Measurements from ENCODE around the gene PRKACB.
A peak's percentile ranks its signal among the peaks of the same experiment; 100 is the strongest.

The PRKACB gene

GRCh38 chr1:84121360-84121759 lies 22.7 kb upstream of the PRKACB start:
- Histone ChIP-seq H3K4ac (ENCODE audit: low read depth, low read length) (no peak overlapping the region), H3K18ac (ENCODE audit: low read length) (no peak overlapping the region), H3K27ac (ENCODE audit: low read depth, low read length) (no peak overlapping the region), H4K8ac (ENCODE audit: low read depth, low read length) (no peak overlapping the region), H3K23ac (ENCODE audit: low read length) (no peak overlapping the region), H3K27me3 (ENCODE audit: insufficient read depth, low read length, poor library complexity) (no peaks in the 10 kb centered on the region), H2AK5ac (ENCODE audit: low read length) (no peak overlapping the region), H2BK5ac (ENCODE audit: low read length) (no peak overlapping the region), H4K5ac (ENCODE audit: low read length) (no peak overlapping the region), H3K36me3 (ENCODE audit: control insufficient read depth, insufficient read depth, low read length) (no peaks in the 10 kb centered on the region), H2BK15ac (replicated peaks; ENCODE audit: low read depth) (no peak overlapping the region), H3K56ac (ENCODE audit: low read length) (no peak overlapping the region), H3K4me3 (ENCODE audit: low read length) (no peak overlapping the region), H3K4me2 (ENCODE audit: low read length) (no peak overlapping the region), H2BK120ac (ENCODE audit: low read depth, low read length) (no peak overlapping the region), H3K9ac (ENCODE audit: low read length) (no peak overlapping the region), H3K79me2 (ENCODE audit: control insufficient read depth, insufficient read depth, low read length) (no peaks in the 10 kb centered on the region), H3K4me1 (ENCODE audit: control insufficient read depth, low read depth, low read length) (no peaks in the 10 kb centered on the region), H3K79me1 (ENCODE audit: low read length) (no peaks in the 10 kb centered on the region)
- DNase-seq, result no peak
- WGBS (ENCODE audit: extremely low coverage, insufficient coverage, low lambda C conversion rate), result no CpG with 5 or more reads among the region's 1 CpG

DNA sequence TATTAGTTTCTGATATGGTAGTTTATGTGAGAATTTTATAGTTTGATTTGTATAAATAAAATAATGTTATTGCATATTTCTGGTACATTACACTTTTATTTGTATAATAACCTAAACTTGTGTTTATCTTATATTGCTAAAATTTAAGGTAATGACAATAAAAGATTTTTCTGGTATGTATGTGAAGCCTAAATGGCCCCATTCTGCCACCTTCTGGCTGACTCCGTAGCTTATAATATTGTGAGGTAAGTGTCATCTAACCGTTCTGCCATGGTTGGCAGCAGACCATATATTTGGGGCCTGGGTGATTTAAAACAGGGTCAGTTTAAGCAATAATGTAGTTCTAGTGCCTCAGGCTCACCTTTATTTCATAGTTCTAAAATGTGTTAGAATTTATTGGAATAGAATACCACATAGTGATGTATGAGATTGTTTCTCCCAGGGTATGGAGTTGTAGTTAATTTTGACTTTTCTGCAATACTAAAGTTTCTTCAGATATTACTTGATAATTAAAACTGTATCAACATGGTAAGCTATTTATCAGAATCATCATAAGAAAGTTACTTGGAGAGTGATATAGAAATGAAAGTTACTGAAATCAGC lies 21.2 kb upstream of the PRKACB start:
- Histone ChIP-seq H3K18ac (ENCODE audit: low read length) (no peak overlapping the region), H3K4ac (ENCODE audit: low read depth, low read length) (no peak overlapping the region)
- WGBS (ENCODE audit: extremely low coverage, insufficient coverage, low lambda C conversion rate), result no CpG with 5 or more reads among the region's 2 CpGs

GRCh38 chr1:84133479-84133878 lies 10.6 kb upstream of the PRKACB start:
- Histone ChIP-seq H3K79me1 (ENCODE audit: low read length) (no peaks in the 10 kb centered on the region), H3K18ac (ENCODE audit: low read length) (no peak overlapping the region), H3K9ac (ENCODE audit: low read length) (no peak overlapping the region), H3K4me2 (ENCODE audit: low read length) (no peak overlapping the region), H3K36me3 (ENCODE audit: control insufficient read depth, insufficient read depth, low read length) (no peaks in the 10 kb centered on the region), H4K8ac (ENCODE audit: low read depth, low read length) (no peak overlapping the region), H2BK15ac (replicated peaks; ENCODE audit: low read depth) (no peak overlapping the region), H3K23ac (ENCODE audit: low read length) (no peak overlapping the region), H3K27ac (ENCODE audit: low read depth, low read length) (no peak overlapping the region), H2AK5ac (ENCODE audit: low read length) (no peak overlapping the region), H3K4me3 (ENCODE audit: low read length) (no peak overlapping the region), H2BK120ac (ENCODE audit: low read depth, low read length) (no peak overlapping the region), H3K4ac (ENCODE audit: low read depth, low read length) (no peak overlapping the region), H3K56ac (ENCODE audit: low read length) (no peak overlapping the region), H4K5ac (ENCODE audit: low read length) (no peak overlapping the region), H2BK5ac (ENCODE audit: low read length) (no peak overlapping the region), H3K79me2 (ENCODE audit: control insufficient read depth, insufficient read depth, low read length) (no peaks in the 10 kb centered on the region), H3K27me3 (ENCODE audit: insufficient read depth, low read length, poor library complexity) (no peaks in the 10 kb centered on the region), H3K4me1 (ENCODE audit: control insufficient read depth, low read depth, low read length) (no peaks in the 10 kb centered on the region)
- WGBS (ENCODE audit: extremely low coverage, insufficient coverage, low lambda C conversion rate), result no CpG with 5 or more reads among the region's 7 CpGs
- no peak for DNase-seq

More for the DNA sequence above, 21.2 kb upstream of the PRKACB start:
- Histone ChIP-seq H2AK5ac (ENCODE audit: low read length) (no peak overlapping the region), H2BK120ac (ENCODE audit: low read depth, low read length) (no peak overlapping the region), H3K27ac (ENCODE audit: low read depth, low read length) (no peak overlapping the region), H2BK15ac (replicated peaks; ENCODE audit: low read depth) (no peak overlapping the region), H3K23ac (ENCODE audit: low read length) (no peak overlapping the region), H3K27me3 (ENCODE audit: insufficient read depth, low read length, poor library complexity) (no peaks in the 10 kb centered on the region), H3K4me3 (ENCODE audit: low read length) (no peak overlapping the region), H3K79me1 (ENCODE audit: low read length) (no peaks in the 10 kb centered on the region), H3K4me2 (ENCODE audit: low read length) (no peak overlapping the region), H4K8ac (ENCODE audit: low read depth, low read length) (no peak overlapping the region), H3K79me2 (ENCODE audit: control insufficient read depth, insufficient read depth, low read length) (no peaks in the 10 kb centered on the region), H4K5ac (ENCODE audit: low read length) (no peak overlapping the region), H3K36me3 (ENCODE audit: control insufficient read depth, insufficient read depth, low read length) (no peaks in the 10 kb centered on the region), H2BK5ac (ENCODE audit: low read length) (no peak overlapping the region), H3K9ac (ENCODE audit: low read length) (no peak overlapping the region), H3K56ac (ENCODE audit: low read length) (no peak overlapping the region), H3K4me1 (ENCODE audit: control insufficient read depth, low read depth, low read length) (no peaks in the 10 kb centered on the region)
- DNase-seq, result peak; percentile 51

DNA sequence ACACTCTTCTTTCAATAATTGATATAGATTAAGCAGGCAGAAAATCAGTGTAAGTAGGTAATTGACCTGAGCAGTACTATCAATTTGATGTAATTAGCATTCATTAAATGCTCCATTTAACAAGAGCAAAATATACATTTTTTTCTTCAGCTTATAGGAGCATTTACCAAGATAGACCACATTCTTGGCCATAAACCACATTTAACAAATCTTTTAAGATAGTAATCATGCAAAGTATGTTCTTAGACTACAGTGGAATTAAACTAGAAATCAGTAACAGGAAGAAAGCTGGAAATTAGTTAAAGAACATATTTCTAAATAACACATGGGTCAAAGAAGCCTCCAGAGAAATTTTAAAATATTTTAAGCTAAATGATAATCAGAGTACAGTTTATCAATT lies 8.7 kb upstream of the PRKACB start:
- Histone ChIP-seq H3K4me3 (ENCODE audit: low read length) (no peak overlapping the region), H4K5ac (ENCODE audit: low read length) (no peak overlapping the region), H3K79me2 (ENCODE audit: control insufficient read depth, insufficient read depth, low read length) (no peaks in the 10 kb centered on the region), H2BK5ac (ENCODE audit: low read length) (no peak overlapping the region), H3K79me1 (ENCODE audit: low read length) (no peaks in the 10 kb centered on the region), H2BK15ac (replicated peaks; ENCODE audit: low read depth) (no peak overlapping the region), H3K27ac (ENCODE audit: low read depth, low read length) (no peak overlapping the region), H3K36me3 (ENCODE audit: control insufficient read depth, insufficient read depth, low read length) (no peaks in the 10 kb centered on the region), H3K27me3 (ENCODE audit: insufficient read depth, low read length, poor library complexity) (no peaks in the 10 kb centered on the region), H2BK120ac (ENCODE audit: low read depth, low read length) (no peak overlapping the region), H3K4me1 (ENCODE audit: control insufficient read depth, low read depth, low read length) (no peaks in the 10 kb centered on the region), H3K18ac (ENCODE audit: low read length) (no peak overlapping the region), H3K9ac (ENCODE audit: low read length) (no peak overlapping the region), H3K56ac (ENCODE audit: low read length) (no peak overlapping the region), H4K8ac (ENCODE audit: low read depth, low read length) (no peak overlapping the region), H3K23ac (ENCODE audit: low read length) (no peak overlapping the region), H3K4me2 (ENCODE audit: low read length) (no peak overlapping the region), H3K4ac (ENCODE audit: low read depth, low read length) (no peak overlapping the region), H2AK5ac (ENCODE audit: low read length) (no peak overlapping the region)
- no peak for DNase-seq

DNA sequence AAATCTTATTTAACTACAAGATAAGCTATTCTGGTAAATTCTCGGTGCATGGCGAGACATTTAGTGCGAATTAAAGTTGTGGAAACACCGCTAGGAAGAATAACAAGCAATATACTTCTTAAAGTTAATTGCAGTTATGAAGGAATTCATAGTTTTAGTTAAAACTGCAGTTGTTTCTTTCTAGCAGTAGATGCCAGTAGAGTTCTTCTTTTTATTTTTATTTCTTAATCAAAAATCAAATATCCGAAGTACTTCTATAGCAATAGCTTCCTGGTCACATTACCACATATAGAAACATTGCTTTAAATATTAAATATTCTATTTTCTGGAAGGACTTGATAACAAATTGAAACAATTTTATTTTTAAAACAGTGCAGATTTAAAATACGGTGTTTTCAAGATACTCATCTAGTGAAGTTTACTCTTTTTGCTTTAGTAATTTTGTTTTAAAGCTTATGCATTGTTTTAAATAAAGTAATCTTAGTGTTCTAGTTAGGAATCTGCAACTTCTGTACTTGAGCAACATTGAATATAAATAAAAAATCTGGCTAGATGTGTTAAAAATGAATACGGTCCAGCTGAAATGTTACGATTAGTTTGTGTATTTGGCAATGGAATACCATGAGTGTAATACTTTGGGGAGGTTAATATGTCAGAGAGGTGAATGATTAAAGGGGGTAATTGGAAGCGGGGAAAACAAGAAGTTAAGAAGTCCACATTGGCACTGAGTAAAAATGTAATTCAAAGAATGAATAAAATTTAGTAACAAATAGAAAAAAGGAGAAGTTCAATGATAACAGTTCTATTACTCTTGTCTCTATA lies 2.7 kb upstream of the PRKACB start:
- Histone ChIP-seq H3K9ac (ENCODE audit: low read length) (no peak overlapping the region), H3K27me3 (ENCODE audit: insufficient read depth, low read length, poor library complexity) (no peaks in the 10 kb centered on the region), H2AK5ac (ENCODE audit: low read length) (no peak overlapping the region), H3K4me2 (ENCODE audit: low read length) (no peak overlapping the region), H3K18ac (ENCODE audit: low read length) (no peak overlapping the region), H4K8ac (ENCODE audit: low read depth, low read length) (no peak overlapping the region), H3K27ac (ENCODE audit: low read depth, low read length) (no peak overlapping the region), H3K4me1 (ENCODE audit: control insufficient read depth, low read depth, low read length) (no peaks in the 10 kb centered on the region), H3K23ac (ENCODE audit: low read length) (no peak overlapping the region), H3K56ac (ENCODE audit: low read length) (no peak overlapping the region), H3K4ac (ENCODE audit: low read depth, low read length) (no peak overlapping the region), H2BK120ac (ENCODE audit: low read depth, low read length) (no peak overlapping the region), H3K79me1 (ENCODE audit: low read length) (no peaks in the 10 kb centered on the region), H3K4me3 (ENCODE audit: low read length) (no peak overlapping the region), H3K36me3 (ENCODE audit: control insufficient read depth, insufficient read depth, low read length) (no peaks in the 10 kb centered on the region), H4K5ac (ENCODE audit: low read length) (no peak overlapping the region), H2BK15ac (replicated peaks; ENCODE audit: low read depth) (no peak overlapping the region), H2BK5ac (ENCODE audit: low read length) (no peak overlapping the region), H3K79me2 (ENCODE audit: control insufficient read depth, insufficient read depth, low read length) (no peaks in the 10 kb centered on the region)
- no peak for DNase-seq
- WGBS (ENCODE audit: extremely low coverage, insufficient coverage, low lambda C conversion rate), result 100% methylated on average over 4 of the region's 9 CpGs

GRCh38 chr1:84145068-84145467 lies 997 bp downstream of the PRKACB start:
- Histone ChIP-seq H3K23ac (ENCODE audit: low read length) (no peak overlapping the region), H3K56ac (ENCODE audit: low read length) (no peak overlapping the region), H4K8ac (ENCODE audit: low read depth, low read length) (no peak overlapping the region), H2AK5ac (ENCODE audit: low read length) (no peak overlapping the region), H3K18ac (ENCODE audit: low read length) (no peak overlapping the region), H2BK120ac (ENCODE audit: low read depth, low read length) (no peak overlapping the region), H4K5ac (ENCODE audit: low read length) (no peak overlapping the region), H3K79me1 (ENCODE audit: low read length) (no peaks in the 10 kb centered on the region), H2BK5ac (ENCODE audit: low read length) (no peak overlapping the region), H3K27ac (ENCODE audit: low read depth, low read length) (no peak overlapping the region), H3K36me3 (ENCODE audit: control insufficient read depth, insufficient read depth, low read length) (no peaks in the 10 kb centered on the region), H3K79me2 (ENCODE audit: control insufficient read depth, insufficient read depth, low read length) (no peaks in the 10 kb centered on the region), H3K27me3 (ENCODE audit: insufficient read depth, low read length, poor library complexity) (no peaks in the 10 kb centered on the region), H2BK15ac (replicated peaks; ENCODE audit: low read depth) (no peak overlapping the region), H3K4me3 (ENCODE audit: low read length) (no peak overlapping the region), H3K9ac (ENCODE audit: low read length) (no peak overlapping the region), H3K4me1 (ENCODE audit: control insufficient read depth, low read depth, low read length) (no peaks in the 10 kb centered on the region), H3K4ac (ENCODE audit: low read depth, low read length) (no peak overlapping the region), H3K4me2 (ENCODE audit: low read length) (no peak overlapping the region)
- WGBS (ENCODE audit: extremely low coverage, insufficient coverage, low lambda C conversion rate), result no CpG with 5 or more reads among the region's 2 CpGs
- no peak for DNase-seq

Measured in mesendoderm (in vitro differentiated cells).